GM12801 (cell line): ENCODE results near the gene CDK2.

Experiments
- CTCF ChIP-seq: IDR thresholded peaks from one replicate; pipeline ENCODE4 v1.5.1; 2011; ENCODE audit warnings: control low read depth; ENCODE audit not compliant: insufficient read length; ENCODE audit errors: extremely low read depth

The CDK2 gene

GRCh38 chr12:55991110-55991509, 24.5 kb downstream of the CDK2 start:
- no peak for TF ChIP-seq CTCF

GRCh38 chr12:55993230-55993853, 26.7 kb downstream of the CDK2 start:
- TF ChIP-seq CTCF: no peak

- TF ChIP-seq CTCF: no peak
Observed at GRCh38 chr12:55995366-55995765, 28.7 kb downstream of the CDK2 start.

- no peak for TF ChIP-seq CTCF
Observed at GRCh38 chr12:55996201-55996714, 29.6 kb downstream of the CDK2 start.

- no peak for TF ChIP-seq CTCF
Observed at GRCh38 chr12:55996715-55997534, 30.3 kb downstream of the CDK2 start, which contains the start of gene SUOX. Gene SUOX, plus strand, starts transcription at chr12:55997276. Its CDS starts 4,946 bp downstream, at chr12:56002222.

- no peak for TF ChIP-seq CTCF
Observed at GRCh38 chr12:55997535-55997859, 30.9 kb downstream of the CDK2 start.

GRCh38 chr12:56001487-56002100, 35.0 kb downstream of the CDK2 start:
- TF ChIP-seq CTCF: no peak
